ENCODE data around the gene HES4.
"Not testable (repeated sequence)": the region's sequence is repeated elsewhere in the genome, so short reads cannot be mapped to it uniquely, and the experiment has no call there.

HES4 gene

DNA sequence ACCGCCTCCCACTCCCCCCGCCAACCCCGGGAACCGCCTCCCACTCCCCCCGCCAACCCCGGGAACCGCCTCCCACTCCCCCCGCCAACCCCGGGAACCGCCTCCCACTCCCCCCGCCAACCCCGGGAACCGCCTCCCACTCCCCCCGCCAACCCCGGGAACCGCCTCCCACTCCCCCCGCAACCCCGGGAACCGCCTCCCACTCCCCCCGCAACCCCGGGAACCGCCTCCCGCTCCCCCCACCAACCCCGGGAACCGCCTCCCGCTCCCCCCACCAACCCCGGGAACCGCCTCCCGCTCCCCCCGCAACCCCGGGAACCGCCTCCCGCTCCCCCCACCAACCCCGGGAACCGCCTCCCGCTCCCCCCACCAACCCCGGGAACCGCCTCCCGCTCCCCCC is 23.1 kb downstream of the HES4 start:
- DNase-seq: not testable (repeated sequence)

DNA sequence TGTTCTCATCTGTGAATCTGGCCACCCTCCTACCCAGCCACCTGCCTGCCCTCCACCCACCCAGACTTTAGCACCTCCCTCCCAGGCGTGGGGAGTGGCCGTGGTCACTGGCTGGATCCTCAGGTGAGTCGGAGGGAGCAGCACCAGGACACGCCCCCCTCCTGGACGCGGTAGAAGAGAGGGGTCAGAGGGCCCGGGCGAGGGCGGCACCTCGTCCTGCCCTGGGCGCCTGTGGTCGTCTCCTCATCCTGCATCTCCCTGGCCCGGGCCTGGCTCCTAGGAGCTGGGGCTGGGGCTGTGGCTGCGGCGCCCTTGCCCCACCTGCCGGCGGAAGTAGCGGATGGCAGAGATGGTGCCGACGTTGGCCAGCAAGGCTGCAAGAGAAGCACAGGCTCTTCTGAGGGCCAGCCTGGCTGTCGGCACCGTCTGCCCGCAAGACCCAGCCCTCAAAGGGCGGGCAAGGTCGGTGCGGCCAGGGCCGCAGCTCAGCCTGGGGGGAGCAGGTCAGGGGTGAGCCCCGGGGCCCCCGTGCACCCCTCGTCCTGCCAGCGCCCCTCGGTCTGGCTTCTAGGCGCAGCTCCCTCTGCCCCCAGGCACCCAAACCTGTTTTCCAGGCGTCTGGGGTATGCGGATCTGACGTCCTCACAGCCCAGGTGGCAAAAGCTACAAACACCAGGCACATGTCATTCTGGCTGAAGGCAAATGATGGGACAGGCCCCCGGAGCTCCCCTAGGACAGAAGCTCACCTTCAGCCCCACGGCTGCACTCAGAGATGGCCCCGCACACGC is 23.8 kb downstream of the HES4 start:
- no peak for DNase-seq

DNA sequence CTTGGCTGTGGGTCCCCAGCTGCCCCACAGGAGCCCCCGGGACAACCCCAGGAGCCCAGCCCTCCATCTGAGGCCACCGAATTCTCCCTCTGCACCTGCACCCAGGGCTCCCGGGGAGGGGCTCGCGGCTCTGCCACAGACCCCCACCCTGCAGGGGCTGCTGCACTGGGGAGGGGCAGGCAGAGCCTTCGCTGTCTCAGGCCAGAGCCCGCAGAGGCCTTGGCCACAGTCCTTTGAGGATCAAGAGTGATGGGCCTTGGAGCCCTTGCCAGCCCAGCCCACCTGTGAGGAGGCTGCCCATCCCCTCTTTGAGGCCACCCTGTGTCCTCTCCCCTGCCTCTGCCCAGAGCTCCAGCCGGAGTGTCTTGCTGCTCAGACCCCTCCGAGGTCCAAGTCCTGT is 24.5 kb downstream of the HES4 start:
- DNase-seq: no peak

DNA sequence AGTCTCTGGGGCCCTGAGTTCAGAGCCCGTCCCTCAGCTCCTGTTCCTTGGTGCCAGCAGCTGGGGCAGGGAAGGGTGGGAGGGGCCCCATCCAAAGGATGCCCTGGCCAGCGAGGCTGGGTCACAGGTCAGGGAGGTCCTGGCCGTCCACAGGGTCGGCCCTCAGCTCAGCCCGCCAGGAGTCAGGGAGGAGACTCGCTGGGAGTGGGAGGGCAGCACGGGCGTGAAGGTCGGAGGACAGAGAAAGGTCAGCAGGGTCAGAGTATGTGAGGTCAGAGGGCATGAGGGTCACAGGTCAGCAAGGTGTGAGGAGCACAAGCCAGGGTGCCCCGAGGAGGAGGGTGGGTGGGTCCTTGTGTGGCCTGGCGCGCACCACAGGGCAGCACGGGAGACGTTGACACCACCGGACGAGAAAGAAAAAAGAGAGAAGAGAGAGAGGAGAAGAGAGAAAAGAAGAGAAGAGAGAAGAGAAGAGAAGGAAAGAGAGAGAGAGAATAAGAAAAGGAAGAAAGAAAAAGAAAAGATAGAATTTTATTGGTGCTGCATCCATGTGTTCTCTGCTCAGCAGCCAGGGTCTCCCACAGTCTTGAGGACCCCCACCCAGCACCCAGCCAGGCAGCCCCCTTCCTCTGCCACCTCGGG is 25.1 kb downstream of the HES4 start:
- no peak for DNase-seq

DNA sequence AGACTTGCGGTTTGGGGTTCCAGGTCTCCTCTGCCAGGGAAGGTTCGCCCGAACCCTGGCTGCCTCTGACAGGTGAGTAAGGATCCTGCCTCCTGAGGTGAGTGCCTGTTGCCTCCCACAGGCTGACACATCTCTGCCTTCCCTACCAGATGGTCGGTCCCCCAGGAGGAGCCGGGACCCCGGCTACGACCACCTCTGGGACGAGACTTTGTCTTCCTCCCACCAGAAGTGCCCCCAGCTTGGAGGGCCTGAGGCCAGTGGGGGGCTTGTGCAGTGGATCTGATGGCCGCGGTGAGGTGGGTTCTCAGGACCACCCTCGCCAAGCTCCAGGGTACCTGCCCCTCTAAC is 25.6 kb downstream of the HES4 start:
- no peak for DNase-seq

DNA sequence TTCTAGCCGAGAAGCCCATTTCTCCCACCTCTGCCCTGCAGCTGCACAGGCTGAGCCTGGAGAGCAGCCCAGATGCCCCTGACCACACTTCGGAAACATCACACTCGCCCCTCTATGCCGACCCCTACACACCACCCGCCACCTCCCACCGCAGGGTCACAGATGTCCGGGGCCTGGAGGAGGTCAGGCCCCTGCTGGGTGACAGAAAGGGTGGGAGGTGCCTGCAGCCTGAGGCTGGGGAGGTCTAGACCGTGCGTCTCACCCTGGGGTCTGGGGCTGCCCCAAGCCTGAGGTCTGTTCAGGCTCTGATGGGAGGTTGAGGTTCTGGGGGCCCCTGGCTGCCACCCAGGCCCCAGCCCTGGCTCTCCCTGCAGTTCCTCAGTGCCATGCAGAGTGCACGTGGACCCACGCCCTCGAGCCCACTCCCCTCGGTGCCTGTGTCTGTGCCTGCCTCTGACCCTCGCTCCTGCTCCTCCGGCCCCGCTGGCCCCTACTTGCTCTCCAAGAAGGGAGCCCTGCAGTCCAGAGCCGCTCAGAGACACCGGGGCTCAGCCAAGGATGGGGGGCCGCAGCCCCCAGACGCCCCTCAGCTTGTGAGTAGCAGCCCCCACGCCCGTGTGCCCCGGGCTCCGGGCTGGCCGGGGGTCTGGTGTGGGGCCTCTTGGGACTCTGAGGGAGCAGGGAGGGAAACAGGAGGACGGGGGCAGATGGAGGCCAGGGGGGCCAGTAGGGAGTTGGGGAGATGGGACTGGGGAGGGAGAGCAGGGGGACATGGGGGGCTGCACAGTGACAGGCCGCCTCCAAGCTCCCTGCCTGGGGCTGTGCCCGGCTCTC is 26.2 kb downstream of the HES4 start:
- no peak for DNase-seq

DNA sequence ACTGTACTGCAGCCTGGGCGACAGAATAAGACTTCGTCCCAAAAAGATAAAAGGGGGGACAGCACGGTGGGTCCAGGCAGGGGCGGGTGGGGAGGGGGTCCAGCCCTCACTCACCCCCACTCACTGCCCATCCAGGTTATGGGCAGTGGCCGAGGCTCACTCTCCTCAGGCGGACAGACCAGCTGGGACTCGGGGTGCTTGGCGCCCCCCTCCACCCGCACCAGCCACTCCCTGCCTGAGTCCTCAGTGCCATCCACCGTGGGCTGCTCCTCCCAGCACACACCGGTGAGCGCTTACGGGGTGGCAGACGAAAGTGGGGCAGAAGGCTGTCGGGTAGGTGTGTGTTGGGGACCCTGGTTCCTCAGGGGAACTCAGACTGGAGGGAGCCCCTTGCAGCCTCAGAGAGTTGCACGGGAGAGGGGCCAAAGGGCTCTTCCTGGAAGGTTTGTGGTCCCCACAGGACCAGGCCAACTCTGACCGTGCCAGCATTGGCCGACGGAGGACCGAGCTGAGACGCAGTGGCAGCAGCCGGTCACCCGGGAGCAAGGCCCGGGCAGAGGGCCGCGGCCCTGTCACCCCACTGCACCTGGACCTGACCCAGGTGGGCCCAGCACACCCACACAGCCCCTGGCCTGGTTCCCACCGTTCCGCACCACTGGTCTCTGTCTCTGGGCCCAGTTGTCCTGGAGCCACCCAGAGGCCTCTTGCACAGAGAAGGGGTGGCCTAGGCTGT is 27.0 kb downstream of the HES4 start:
- DNase-seq: no peak

DNA sequence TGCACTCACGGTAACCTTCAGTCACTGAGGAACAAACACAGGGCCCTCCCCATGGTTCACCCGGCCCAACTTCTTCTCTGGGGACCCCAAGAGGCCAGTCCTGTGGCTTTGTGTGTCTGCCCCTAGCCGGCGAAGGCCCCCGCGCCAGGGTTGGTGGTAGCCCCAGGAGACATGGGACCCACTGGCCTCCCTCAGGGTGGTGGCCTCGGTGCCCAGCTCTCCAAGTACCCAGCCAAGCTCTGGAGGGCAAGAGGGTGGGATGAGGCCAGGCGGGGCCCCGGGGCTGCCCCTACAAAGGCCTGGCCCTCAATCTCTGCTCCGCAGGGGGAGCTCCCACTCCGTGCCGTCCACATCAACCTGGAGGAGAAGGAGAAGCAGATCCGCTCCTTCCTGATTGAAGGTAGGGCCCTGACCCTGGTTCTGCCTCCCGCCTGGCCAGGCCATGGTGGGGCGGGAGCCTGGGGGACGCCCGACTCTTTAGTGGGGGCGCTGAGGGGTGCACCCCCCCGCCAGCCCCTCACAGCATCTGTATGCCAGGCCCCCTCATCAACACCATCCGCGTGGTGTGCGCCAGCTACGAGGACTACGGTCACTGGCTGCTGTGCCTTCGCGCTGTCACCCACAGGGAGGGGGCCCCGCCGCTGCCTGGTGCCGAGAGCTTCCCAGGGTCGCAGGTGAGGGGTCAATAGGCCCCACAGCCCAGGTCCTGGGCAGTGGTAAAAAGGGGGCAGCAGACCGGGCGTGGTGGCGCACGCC is 28.0 kb downstream of the HES4 start:
- no peak for DNase-seq

DNA sequence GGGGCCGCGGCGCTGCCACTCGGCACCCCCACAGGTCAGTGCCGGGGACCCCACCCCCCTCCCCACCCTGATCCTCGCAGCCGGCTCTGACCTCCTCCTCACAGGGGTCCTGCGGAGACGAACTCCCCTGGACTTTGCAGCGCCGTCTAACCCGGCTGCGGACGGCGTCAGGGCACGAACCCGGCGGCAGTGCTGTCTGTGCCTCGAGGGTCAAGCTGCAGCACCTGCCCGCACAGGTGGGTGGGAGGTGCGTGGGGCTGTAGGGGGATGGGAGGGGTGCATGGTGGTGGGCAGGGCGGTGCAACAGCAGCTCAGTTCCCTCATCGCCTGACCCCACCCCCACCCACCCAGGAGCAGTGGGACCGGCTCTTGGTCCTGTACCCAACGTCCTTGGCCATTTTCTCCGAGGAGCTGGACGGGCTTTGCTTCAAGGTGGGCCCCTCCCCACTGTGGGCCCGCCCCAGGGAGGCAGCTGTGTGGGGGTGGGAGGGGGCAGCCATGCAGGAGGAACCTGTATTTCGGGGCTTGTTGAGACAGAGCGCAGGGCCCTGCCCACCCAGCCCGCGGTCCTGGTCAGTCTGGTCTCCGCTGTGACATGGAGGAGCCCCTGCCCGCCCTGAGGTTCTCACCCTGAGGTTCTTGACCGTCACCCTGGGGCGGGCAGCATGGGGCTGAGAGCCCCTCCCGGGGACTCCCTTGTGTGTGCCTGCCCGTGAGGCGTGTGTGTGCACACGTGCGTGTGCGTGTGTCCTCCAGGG is 28.7 kb downstream of the HES4 start:
- no peak for DNase-seq

DNA sequence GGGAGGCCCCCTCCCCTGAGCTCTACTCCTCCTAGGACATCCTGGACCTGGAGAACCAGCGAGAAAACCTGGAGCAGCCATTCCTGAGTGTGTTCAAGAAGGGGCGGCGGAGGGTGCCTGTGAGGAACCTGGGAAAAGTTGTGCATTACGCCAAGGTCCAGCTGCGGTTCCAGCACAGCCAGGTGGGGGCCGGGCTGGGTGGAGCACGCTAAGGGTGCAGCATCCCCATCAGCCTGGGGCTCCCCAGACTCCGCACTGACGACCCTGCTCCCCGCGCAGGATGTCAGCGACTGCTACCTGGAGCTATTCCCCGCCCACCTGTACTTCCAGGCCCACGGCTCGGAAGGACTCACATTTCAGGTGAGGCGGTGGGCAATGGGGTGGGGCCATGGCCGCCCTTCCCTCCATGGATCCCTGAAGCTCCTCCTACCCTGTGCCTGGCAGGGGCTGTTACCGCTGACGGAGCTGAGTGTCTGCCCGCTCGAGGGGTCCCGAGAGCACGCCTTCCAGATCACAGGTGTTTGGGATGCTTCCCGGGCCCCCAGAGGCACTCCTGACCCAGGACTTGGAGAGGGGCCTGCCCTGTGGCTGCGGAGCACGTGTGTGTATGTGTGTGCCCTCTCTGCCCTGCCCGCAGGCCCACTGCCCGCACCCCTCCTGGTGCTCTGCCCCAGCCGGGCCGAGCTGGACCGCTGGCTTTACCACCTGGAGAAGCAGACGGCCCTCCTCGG is 29.5 kb downstream of the HES4 start:
- DNase-seq: no peak

DNA sequence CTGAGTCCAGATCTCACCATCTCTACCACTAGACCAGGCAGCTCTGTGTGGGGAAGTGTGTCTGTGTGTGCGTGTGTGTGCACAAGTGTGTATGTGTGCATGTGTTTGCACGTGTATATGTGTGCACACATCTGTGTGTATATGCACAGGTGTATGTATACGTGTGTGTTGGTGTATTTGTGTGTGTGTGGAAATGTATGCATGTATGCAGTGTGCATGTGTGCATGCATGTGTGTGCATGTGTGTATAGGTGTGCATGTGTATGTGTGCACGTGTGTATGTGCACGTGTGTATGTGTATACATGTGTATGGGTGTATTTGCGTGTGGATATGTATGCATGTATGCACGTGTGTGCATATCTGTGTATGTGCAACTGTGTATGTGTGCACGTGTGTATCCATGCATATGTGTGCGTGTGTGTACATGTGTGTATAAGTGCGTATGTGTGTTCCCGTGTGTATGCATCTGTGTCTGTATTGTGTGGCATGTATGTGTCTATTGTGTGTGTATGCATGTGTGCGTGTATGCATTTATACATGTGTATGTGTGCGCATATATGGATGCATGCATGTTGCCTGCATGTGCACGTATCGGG is 30.5 kb downstream of the HES4 start:
- no peak for DNase-seq

DNA sequence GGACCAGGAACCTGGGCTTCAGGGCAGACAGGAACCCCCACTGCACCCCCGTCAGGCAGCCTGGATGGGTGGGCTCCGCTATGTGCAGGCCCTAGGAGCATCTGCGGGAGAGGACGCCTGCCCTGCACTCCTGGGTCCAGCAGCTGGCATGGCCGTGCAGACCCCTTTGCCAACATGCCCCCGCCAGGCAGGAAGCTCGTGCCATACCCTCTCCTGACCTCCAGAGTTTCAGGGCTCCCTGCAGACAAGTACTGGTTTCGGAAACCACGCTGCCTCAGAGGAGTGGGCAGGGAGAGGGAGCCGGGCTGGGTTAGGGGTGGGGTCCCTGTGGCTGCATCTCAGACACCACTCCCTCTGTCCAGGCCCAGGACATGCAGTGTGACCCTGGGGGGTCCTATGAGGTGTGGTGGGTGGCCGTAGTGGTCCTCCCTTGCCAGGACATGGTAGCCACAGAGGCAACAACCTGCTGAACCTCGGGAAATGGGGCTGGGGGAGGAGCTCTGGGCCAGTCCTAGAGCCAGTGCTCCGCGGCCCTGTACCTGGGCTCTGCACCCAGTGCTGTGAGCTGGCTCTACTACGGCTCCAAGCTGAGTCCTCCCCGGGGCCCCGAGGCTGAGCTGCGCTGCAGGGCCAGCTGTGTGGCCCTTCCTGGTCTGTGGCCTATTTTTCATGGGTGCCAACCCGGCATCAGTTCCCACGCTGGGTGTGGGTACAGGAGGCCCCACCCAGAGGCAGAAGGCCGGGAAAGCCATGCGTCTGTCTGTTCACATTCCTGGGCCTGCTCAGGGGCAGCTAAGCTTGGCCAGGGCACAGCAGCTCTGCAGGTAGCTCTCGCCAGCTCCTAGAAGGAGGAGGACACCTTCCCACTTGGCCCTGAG is 32.2 kb downstream of the HES4 start:
- DNase-seq: no peak

DNA sequence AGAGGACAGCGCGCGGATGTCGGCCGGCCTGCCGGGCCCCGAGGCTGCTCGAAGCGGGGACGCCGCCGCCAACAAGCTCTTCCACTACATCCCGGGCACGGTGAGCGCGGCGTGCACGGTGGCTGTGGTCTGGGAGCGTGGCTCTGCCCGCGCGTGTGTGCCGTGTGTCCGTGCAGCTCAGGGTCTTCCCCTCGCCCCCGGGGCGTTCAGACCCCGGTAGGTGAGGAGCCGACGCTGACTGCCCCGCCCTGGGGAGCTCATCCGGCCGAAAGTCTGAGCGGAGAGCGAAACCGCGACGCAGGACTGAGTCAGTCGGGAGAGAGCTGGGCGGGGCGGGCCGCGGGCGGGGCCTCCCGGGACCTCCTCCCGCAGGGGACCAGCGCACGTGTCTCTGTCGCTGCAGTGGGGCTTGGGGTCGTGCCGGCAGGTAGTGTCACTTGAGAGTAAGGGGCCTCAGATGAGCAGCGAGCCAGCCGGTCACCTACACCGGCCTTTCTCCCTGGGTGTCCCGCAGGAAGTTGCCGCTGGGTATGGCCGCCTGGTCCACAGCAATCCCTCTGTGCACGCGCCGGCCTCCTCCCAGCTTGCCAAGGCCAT is 33.1 kb downstream of the HES4 start:
- peak; percentile 27 for DNase-seq

DNA sequence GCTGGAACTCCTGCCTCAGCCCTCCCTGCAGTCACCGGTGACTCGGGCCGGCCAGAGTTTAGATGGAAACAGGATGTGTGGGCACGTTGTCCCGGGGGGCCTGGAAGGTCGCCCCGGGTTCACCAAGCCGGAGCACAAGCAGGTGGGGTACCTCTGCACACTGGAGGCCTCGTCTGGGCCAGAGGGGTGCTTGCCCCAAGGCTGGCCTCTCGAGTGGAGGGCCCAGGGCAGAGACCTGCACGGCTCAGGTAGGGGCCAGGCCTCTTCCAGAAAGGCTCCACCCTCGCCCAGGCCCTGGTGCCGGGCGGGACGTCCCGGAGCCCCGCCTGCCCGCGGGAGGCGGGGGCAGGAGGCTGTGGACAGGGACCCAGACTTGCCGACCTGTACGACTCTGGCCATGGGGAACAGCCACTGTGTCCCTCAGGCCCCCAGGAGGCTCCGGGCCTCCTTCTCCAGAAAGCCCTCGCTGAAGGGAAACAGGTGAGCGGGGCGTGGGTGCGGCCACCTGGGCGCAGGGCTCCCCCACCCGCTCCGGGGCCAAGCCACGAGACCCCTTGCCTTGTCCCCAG is 33.7 kb downstream of the HES4 start, which contains the start of gene PLEKHN1:
TSS of gene PLEKHN1 (plus strand) at position 348 of the 569 bp plus-strand sequence. CDS start at position 398, 50 bp downstream.
- peak; percentile 40 for DNase-seq

DNA sequence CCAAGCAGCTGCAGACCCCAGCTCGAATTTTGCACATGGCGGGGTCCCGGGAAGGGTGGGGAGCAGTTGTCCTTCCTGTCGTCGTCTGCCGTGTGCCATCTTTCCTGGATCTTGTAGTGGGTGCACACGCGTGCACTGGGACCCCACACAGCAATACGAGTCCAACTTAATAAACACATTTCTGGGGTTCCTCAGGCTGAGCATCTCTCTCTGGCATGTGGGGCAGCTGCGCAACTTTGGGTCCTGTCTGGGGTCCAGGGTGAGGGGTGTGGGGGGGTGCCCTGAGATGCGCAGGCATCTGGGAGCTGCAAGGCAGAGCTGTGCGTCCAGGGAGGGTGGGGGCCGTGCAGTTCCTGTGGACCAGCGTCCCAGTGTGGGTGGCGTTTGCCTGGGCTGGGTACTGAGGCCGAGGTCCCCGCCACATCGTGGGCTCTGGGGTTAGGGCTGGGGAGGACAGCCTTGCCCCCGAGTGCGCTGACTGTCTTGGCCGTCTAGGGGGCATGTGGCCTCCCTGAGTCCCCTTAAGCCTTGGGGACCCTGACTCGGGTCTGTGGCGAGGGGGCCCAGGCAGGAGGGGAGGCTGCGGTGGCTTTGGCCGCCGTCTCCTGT is 34.3 kb downstream of the HES4 start:
- no peak for DNase-seq

DNA sequence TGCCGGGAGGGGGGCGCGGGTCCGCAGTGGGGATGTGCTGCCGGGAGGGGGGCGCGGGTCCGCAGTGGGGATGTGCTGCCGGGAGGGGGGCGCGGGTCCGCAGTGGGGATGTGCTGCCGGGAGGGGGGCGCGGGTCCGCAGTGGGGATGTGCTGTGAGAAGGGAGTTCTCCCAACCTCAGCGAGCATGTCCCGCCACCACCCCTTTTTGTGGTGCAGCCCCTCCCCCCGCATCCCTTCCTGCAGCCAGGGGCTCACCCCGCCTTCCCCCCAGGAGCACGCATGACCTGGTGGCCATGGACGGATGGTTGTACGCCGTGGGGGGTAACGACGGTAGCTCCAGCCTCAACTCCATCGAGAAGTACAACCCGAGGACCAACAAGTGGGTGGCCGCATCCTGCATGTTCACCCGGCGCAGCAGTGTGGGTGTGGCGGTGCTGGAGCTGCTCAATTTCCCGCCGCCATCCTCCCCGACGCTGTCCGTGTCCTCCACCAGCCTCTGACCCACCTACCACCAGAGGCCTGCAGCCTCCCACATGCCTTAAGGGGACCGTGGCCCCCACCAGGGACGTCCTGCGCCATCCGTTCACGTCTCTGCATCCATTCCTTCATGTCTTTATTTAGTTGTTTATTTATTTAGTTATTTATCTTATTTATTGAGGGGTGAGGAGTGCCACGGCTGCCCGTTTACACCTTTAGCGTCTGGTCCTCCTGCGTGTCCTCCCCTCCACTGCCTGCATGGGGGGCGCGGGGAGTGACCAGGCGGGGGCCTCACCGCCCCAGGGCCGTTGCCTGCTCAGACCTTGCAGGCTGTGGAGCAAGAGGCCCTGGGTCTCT is 35.0 kb downstream of the HES4 start:
- no peak for DNase-seq
